GM12878 (cell line): ENCODE results near the gene KANK4. TPM values are rescaled to one million over a fixed set of nuclear protein-coding genes. Genes with fewer than 3 reads are reported as not detected.

Experiments used
- ATAC-seq: fragments of 200-7000 bp; cut with Tn5 transposase; 3 replicates; pipeline ENCODE4 v1.9.1; 2020; ENCODE audit warnings: mild to moderate bottlenecking, moderate library complexity
- BruUV-seq: library from RNA; stranded (reverse); fragments of 400-500 nt; replicated peaks from 2 replicates; lab custom pipeline; 2021; lab: Mats Ljungman, UMichigan
- CTCF ChIA-PET: fragments of 300-600 bp; sonication (Branson Sonifier 250); formaldehyde crosslinking; extraction: SDS; loops from one replicate; lab custom pipeline; 2021; ENCODE audit warnings: inconsistent platforms; lab: Yijun Ruan, JAX
- POLR2A ChIA-PET: fragments of 350-600 bp; formaldehyde crosslinking; extraction: SDS; loops from one replicate; lab custom pipeline; 2021; ENCODE audit warnings: inconsistent platforms; lab: Charles Lee
- RAD21 ChIA-PET: fragments of 300-600 bp; sonication (Branson Sonifier 250); formaldehyde crosslinking; loops from one replicate; lab custom pipeline; 2023; ENCODE audit warnings: antibody characterized with exemption; ENCODE audit not compliant: unreplicated experiment; lab: Charles Lee
- SMC1A ChIA-PET: fragments of 300-600 bp; sonication (Branson Sonifier 250); formaldehyde crosslinking; loops from one replicate; lab custom pipeline; 2023; ENCODE audit not compliant: unreplicated experiment, uncharacterized antibody; lab: Charles Lee
- DNase-seq: peaks from one replicate; pipeline ENCODE4 v3.0.0-alpha.2; 2011; ENCODE audit warnings: low read depth, low spot score
- FAIRE-seq: peaks from 3 replicates; lab custom pipeline; 2011; peaks lifted over from hg19 to GRCh38; lab: Jason Lieb, UNC
- H2AFZ ChIP-seq: 2 replicates; pipeline ENCODE4 v1.6.0; 2011; ENCODE audit warnings: low read depth, low read length, control low read depth; ENCODE audit not compliant: control insufficient read depth
- H3K27ac ChIP-seq: 2 replicates; pipeline ENCODE4 v1.5.1; 2011; ENCODE audit warnings: control low read depth; ENCODE audit not compliant: control insufficient read depth, insufficient read depth
- H3K27me3 ChIP-seq, 2 experiments: replicated peaks in 1 of 2; 2 replicates each; pipeline versions ENCODE4 v1.6.0 to v1.6.1; 2011; ENCODE audit warnings: low read length in 1 of 2; ENCODE audit not compliant: control insufficient read depth in 2 of 2, insufficient read depth in 2 of 2
- H3K36me3 ChIP-seq, 2 experiments: 2 replicates each; pipeline ENCODE4 v1.5.1; 2011; ENCODE audit warnings: low read length in 1 of 2; ENCODE audit not compliant: control insufficient read depth in 2 of 2, insufficient read depth in 2 of 2
- H3K4me1 ChIP-seq: 2 replicates; pipeline ENCODE4 v1.6.1; 2011; ENCODE audit warnings: mild to moderate bottlenecking, low read length, moderate library complexity, mixed read lengths; ENCODE audit not compliant: control insufficient read depth, insufficient read depth
- H3K4me2 ChIP-seq: 2 replicates; pipeline ENCODE4 v1.6.0; 2011; ENCODE audit warnings: control low read depth; ENCODE audit not compliant: control insufficient read depth, insufficient read depth
- H3K4me3 ChIP-seq: fragments of 200-600 bp; sonication (generic); 2 replicates; pipeline ENCODE4 v1.5.1; 2016
- H3K79me2 ChIP-seq: 2 replicates; pipeline ENCODE4 v1.6.0; 2011; ENCODE audit warnings: low read length; ENCODE audit not compliant: control insufficient read depth, insufficient read depth
- H3K9ac ChIP-seq: 2 replicates; pipeline ENCODE4 v1.8.0; 2011; ENCODE audit warnings: low read length, control low read depth, mixed read lengths; ENCODE audit not compliant: control insufficient read depth, insufficient read depth
- H3K9me3 ChIP-seq: replicated peaks from 3 replicates; pipeline ENCODE4 v1.5.1; 2011; ENCODE audit warnings: mild to moderate bottlenecking, low read length; ENCODE audit not compliant: control insufficient read depth, insufficient read depth
- H4K20me1 ChIP-seq: 2 replicates; pipeline ENCODE4 v1.6.0; 2011; ENCODE audit not compliant: control insufficient read depth, insufficient read depth
- BCLAF1 ChIP-seq: fragments of 450-650 bp; IDR thresholded peaks from 2 replicates; pipeline ENCODE4 v1.6.1; 2017; ENCODE audit warnings: antibody characterized with exemption, mild to moderate bottlenecking, moderate library complexity
- HDAC6 ChIP-seq: fragments of 200-600 bp; sonication (generic); IDR thresholded peaks from one replicate; pipeline ENCODE4 v1.8.0; 2017; ENCODE audit warnings: antibody characterized with exemption; ENCODE audit not compliant: unreplicated experiment
- MLLT1 ChIP-seq: fragments of 450-650 bp; IDR thresholded peaks from 2 replicates; pipeline ENCODE4 v1.6.1; 2016; ENCODE audit warnings: mild to moderate bottlenecking
- MYC ChIP-seq: IDR thresholded peaks from 2 replicates; pipeline ENCODE4 v1.6.1; 2011; ENCODE audit warnings: mild to moderate bottlenecking, low read length, moderate library complexity, inconsistent platforms; ENCODE audit not compliant: insufficient read depth, insufficient replicate concordance, insufficient read length, severe bottlenecking
- NFIC ChIP-seq: IDR thresholded peaks from 2 replicates; pipeline ENCODE4 v1.6.1; 2012; ENCODE audit warnings: low read depth, mild to moderate bottlenecking, inconsistent platforms, low read length, moderate library complexity
- NFYA ChIP-seq: IDR thresholded peaks from 2 replicates; pipeline ENCODE4 v1.6.1; 2011; ENCODE audit warnings: low read depth, mild to moderate bottlenecking, low read length, improper control_type of control experiment, borderline replicate concordance
- NR2C1 ChIP-seq: fragments of 450-650 bp; IDR thresholded peaks from 2 replicates; pipeline ENCODE4 v1.6.1; 2017; ENCODE audit warnings: antibody characterized with exemption, mild to moderate bottlenecking, moderate library complexity
- PBX3 ChIP-seq: IDR thresholded peaks from 2 replicates; pipeline ENCODE4 v1.6.1; 2011; ENCODE audit warnings: mild to moderate bottlenecking, low read depth, low read length, moderate library complexity; ENCODE audit not compliant: insufficient replicate concordance
- SIX5 ChIP-seq: IDR thresholded peaks from 2 replicates; pipeline ENCODE4 v1.6.1; 2011; ENCODE audit warnings: mild to moderate bottlenecking, low read depth, low read length, moderate library complexity; ENCODE audit not compliant: severe bottlenecking
- SREBF1 ChIP-seq: IDR thresholded peaks from 2 replicates; pipeline ENCODE4 v1.6.1; 2012; ENCODE audit warnings: mild to moderate bottlenecking, low read length
- SRF ChIP-seq, 2 experiments: IDR thresholded peaks; 2 replicates each; pipeline ENCODE4 v1.6.1; 2011; ENCODE audit warnings: low read depth in 2 of 2, low read length in 2 of 2, mild to moderate bottlenecking in 1 of 2, moderate library complexity in 1 of 2
- SUZ12 ChIP-seq: fragments of 200-600 bp; sonication (generic); IDR thresholded peaks from one replicate; pipeline ENCODE4 v1.6.1; 2018; ENCODE audit warnings: antibody characterized with exemption, mild to moderate bottlenecking; ENCODE audit not compliant: unreplicated experiment
- TBL1XR1 ChIP-seq: IDR thresholded peaks from 2 replicates; pipeline ENCODE4 v1.6.1; 2012; ENCODE audit warnings: low read depth, low read length, improper control_type of control experiment
- ZNF217 ChIP-seq: fragments of 450-650 bp; IDR thresholded peaks from 2 replicates; pipeline ENCODE4 v1.6.1; 2017; ENCODE audit warnings: antibody characterized with exemption, mild to moderate bottlenecking
- WGBS: methylation state at CpG from one replicate; pipeline ENCODE4 v1.1.6; 2016; ENCODE audit warnings: low lambda C conversion rate; ENCODE audit not compliant: insufficient replicate concordance, insufficient coverage; ENCODE audit errors: missing lambda C conversion rate; 5-methylcytosine and 5-hydroxymethylcytosine counted together
- in situ Hi-C: fragments of 300-500 bp; cut with MboI; formaldehyde crosslinking; loops from 9 replicates; pipeline ENCODE4 v1.14.3; 2018; ENCODE audit warnings: mixed read lengths
- intact Hi-C: fragments of 100-400 bp; cut with micrococcal nuclease; formaldehyde crosslinking; loops from one replicate; pipeline ENCODE4 v1.14.2; 2022; ENCODE audit not compliant: unreplicated experiment
- polyA plus RNA-seq, 11 experiments: library from polyadenylated mRNA; depleted of rRNA in 4 of 11; unstranded in 6 of 11; stranded (reverse) in 5 of 11; fragments of >200 nt; fragmentation: Nextera tagmentation in 4 of 11; fragmentation: Illumina TruSeq in 1 of 11; extraction: Ambion mirVana in 4 of 11; extraction: Trizol in 1 of 11; gene quantifications; 1 replicate in 1 of 11; 2 replicates in 10 of 11; pipeline versions ENCODE4 v1.2.1 to v1.2.3, GENCODE V29; 2011 to 2016; ENCODE audit warnings: inconsistent platforms in 2 of 11, missing spikeins in 2 of 11, low read depth in 1 of 11
- total RNA-seq, 4 experiments: library from RNA; depleted of rRNA in 3 of 4; stranded (reverse); fragments of >200 nt in 3 of 4; fragmentation: Illumina TruSeq in 1 of 4; extraction: Trizol in 1 of 4; gene quantifications; 2 replicates each; pipeline versions ENCODE4 v1.2.1 to v1.2.3, GENCODE V29; 2013 to 2021

Gene KANK4
- total and polyA plus RNA-seq, 10 of the 15 experiments (the other 5 are each of a cell fraction or from before 2014, with no cell fraction given): not detected

GRCh38 chr1:62343911-62344310 is 24.7 kb upstream of the KANK4 start:
- WGBS: 69% methylated on average over 5 of the region's 5 CpGs

GRCh38 chr1:62342270-62342669 is 23.0 kb upstream of the KANK4 start:
- ChIA-PET RAD21 (no interaction called here), CTCF (no interaction called here), POLR2A (no interaction called here), SMC1A (no interaction called here)
- no peak overlapping the region for H3K4me3 ChIP-seq
- in situ Hi-C loops (no loop called here), intact Hi-C loops (no loop called here)
- no TSS peak for BruUV-seq
- no peak overlapping the region for H3K27ac ChIP-seq
- H4K20me1 ChIP-seq: no peaks in the 10 kb centered on the region
- 0% methylated on average over 3 of the region's 3 CpGs for WGBS
- no peaks in the 10 kb centered on the region for H3K36me3 ChIP-seq
- no peaks in the 10 kb centered on the region; a peak in 2 of 4 replicates for H3K27me3 ChIP-seq
- no peak for FAIRE-seq
- no peak for ATAC-seq
- H3K9me3 ChIP-seq: no peaks in the 10 kb centered on the region
- H3K4me1 ChIP-seq: no peaks in the 10 kb centered on the region
- no peak overlapping the region for H3K9ac ChIP-seq
- H2AFZ ChIP-seq: no peak overlapping the region
- DNase-seq: no peak
- no peak overlapping the region for H3K4me2 ChIP-seq
- H3K79me2 ChIP-seq: no peaks in the 10 kb centered on the region
- TF ChIP-seq MYC: no peak
- TF ChIP-seq NR2C1: no peak
- no peak for TF ChIP-seq HDAC6
- no peak for TF ChIP-seq MLLT1
- no peak for TF ChIP-seq BCLAF1
- TF ChIP-seq TBL1XR1: no peak
- no peak for TF ChIP-seq SIX5

More at GRCh38 chr1:62343911-62344310, 24.7 kb upstream of the KANK4 start:
- H3K27me3 ChIP-seq: no peaks in the 10 kb centered on the region; a peak in 1 of 4 replicates
- ChIA-PET POLR2A (no interaction called here), RAD21 (no interaction called here), SMC1A (interaction anchor here (1.1 kb wide), 1 partner anchor 8 kb away, joined by 3 read pairs; no protein-coding TSS in a partner anchor), CTCF (interaction anchor here (0.6 kb wide), 1 partner anchor 305 kb away, joined by 3 read pairs; no protein-coding TSS in a partner anchor)
- in situ Hi-C loops (no loop called here), intact Hi-C loops (no loop called here)
- TF ChIP-seq ZNF217 (no peak), PBX3 (no peak), NFYA (no peak), NFIC (no peak), SRF (IDR thresholded peaks at IDR 0.05; ENCODE audit: low read depth in 2 of 2, low read length in 2 of 2) (no peak), SREBF1 (no peak), SUZ12 (no peak)
- no peaks in the 10 kb centered on the region for H3K9me3 ChIP-seq
- FAIRE-seq (no peak), DNase-seq (no peak), ATAC-seq (no peak)
- H4K20me1 ChIP-seq: no peaks in the 10 kb centered on the region
- no peak overlapping the region for H3K27ac ChIP-seq
- no peaks in the 10 kb centered on the region for H3K36me3 ChIP-seq
- no peak overlapping the region for H3K4me3 ChIP-seq
- H3K9ac ChIP-seq: no peak overlapping the region
- BruUV-seq: no TSS peak
- no peak overlapping the region for H3K4me2 ChIP-seq
- no peaks in the 10 kb centered on the region for H3K4me1 ChIP-seq
- no peak overlapping the region for H2AFZ ChIP-seq
- H3K79me2 ChIP-seq: no peaks in the 10 kb centered on the region
